Activated T-cell treated with anti-CD3 and anti-CD28 coated beads for 48 hours (primary cell): ENCODE measurements around the gene HEMK1.
A peak's percentile ranks its signal among the peaks of the same experiment; 100 is the strongest.

ENCODE experiments used
- DNase-seq: peaks from one replicate; pipeline ENCODE4 v3.0.0-alpha.2; 2020; ENCODE audit warnings: low read depth

The HEMK1 gene

DNA sequence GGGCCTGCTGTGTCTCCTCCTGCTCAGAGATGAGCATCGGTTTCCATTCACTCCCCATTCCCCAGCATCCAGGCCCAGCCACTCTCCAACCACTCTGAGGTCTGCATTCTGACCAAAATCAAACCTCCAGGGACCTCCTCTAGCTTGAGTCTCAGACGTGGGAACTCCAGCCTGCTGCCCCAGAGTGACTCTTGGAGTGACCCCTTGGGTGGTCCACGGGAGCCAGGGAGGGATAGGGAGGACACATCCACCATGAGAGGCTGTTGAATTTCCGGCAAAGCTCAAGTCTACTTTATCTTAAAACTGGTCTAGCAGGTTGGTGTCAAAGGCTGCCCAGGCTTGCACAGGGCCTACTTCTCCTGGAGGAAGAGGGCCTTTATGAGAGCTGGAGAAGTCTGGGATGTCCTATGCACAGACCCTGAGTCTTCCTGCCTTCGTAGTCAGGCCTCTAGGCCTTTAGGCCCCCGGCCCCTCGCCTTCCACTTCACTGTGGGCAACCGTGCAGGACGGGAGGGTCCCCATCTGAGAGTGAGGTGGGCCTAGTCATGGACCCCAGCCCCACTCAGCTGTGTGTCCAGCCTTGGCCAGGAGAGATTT, 33.4 kb downstream of the HEMK1 start:
- DNase-seq: no peak

DNA sequence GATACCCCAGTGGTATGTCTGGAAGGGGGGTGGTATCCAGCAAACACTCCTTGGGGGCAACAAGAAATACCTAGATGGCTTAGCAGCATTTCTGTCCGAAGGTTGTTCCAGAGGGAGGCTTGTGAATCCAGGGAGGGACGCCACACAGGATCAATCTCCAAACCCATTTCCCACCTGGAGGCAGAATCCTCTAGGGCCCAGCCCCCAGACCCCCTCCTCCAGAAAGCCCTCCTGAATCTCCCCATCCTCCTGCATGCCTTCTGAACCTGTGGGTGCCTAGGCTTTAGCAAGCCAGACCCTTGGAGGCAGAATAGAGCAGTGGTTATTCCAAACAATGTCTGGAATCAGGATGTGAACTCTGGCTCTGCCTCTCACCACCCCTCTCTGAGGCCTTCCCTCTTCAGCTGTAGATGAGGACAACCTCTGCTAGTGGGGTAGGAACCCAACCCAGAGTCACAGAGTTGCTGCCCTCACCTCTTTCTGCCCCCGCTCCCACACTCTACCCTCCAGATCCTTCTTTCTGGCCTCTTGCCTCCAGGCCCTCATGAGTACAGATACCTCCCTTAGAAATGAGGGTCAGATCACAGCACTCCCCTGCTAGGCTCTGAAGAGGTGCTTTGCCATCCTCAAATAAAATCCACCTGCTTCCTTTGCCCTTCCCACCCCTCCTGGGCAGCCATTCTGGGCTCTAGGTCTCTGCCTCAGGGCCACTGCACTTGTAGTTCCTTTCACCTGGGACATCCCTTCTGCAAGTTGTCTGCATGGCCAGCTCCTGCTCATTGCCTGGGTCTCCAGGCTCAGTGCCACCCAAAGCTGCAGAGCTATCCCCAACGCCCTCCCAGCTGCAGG, 34.2 kb downstream of the HEMK1 start:
- no peak for DNase-seq

DNA sequence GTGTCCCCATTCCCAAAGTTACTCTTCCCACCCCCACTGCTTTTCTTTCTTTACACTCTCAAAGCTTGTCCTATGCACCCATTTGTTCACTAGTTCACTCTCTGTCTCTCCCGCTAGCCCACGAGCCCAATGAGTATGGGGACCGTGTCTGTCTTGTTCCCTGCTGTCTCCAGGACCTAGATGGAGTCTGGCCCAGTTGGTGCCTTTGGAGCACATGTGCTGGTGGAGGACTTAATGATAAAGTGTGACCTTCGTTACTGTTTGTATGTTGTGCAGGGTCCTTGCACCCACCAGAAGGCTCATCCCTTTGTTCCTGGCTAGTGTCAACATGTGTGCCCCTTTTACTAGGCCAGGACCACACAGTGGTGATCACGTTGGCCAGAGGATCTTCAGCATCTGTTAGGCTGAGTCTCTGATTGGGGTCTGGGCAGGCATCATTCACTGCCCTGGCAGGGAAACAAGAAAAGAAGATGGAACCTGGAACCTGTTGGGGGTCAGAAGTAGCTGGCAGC, 34.8 kb downstream of the HEMK1 start:
- no peak for DNase-seq

DNA sequence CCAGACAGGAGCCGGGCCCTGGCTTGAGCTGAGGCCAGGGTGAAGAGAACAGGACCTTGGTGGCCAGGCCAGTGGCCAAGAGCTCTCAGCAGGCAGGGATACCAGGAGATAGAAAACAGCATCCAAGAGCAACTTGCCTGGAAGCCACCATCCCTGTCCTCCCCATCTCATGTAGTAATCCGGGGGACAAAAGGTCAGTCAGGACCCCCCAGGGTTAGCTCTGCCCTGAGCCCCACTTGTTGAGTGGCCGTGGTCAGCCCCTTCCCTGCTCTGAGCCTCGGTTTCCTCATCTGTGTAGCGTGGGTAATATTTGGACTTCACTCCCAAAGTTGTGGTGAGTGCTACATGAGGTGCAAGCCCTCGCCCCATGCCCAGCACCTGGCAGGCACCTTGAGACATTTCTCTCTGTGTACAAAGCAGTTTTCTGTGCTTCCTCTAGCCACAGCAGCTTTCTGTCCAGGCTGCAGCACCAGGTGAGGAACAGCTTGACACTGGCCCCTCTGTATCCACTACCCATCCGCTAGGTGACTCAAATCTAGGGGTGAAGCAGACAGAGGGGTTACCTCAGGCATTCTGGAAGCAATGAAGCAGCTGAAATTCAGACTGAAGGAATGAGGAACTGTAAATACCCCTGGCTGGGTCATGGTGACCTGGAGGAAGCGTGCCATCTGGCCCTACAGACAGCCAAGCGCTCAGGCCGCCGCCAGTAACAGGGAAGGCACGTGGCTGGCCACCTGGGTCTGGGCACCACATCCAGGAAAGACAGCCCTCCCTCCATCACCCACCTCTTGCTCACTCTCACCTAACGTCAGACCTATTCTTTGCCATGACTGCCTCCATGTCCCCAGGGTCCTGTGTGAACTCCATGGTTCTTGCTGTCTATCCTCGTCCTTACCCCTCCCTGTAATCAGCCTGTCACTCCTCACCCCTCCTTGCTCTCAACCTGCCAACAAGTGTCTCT, 35.6 kb downstream of the HEMK1 start:
- DNase-seq: no peak

DNA sequence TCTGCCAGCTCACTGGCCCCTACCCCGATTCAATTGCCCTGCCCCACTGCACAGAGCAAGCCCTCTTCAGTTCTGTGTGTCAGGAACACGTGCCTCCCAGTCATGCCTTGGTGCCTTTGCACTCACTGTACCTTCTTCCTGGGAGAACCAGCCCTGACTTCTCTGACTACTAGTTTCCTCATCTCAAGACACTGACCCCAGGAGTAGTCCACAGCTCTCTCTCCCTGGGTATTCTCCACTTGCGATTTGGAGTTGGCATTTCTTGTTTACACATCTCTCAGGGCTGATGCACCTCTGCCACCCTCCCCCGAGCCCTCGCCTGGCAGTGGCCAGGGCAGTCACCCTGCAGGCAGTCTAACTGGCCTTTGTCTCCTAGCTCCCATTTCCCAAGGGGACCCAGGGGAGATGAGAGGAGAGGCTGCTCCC, 36.6 kb downstream of the HEMK1 start:
- no peak for DNase-seq

DNA sequence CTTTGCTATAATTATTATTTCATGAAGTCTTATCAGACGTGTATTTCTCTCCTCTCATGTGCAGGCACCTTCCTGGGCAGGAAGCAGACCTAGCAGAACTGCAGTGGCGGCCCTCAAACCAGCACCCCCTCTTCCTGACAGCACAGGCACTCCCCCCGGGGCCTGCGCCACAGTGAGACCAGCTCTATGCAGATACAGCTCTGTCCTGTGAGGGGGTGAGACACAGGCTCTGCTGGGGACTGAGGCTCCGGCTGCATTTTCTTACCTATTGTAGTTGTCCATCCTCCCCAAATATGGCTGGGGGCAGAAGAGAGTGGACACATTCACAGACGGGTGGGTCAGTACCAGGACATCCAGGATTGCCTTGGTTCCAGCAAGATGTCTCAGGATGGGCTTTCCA, 37.3 kb downstream of the HEMK1 start:
- no peak for DNase-seq

DNA sequence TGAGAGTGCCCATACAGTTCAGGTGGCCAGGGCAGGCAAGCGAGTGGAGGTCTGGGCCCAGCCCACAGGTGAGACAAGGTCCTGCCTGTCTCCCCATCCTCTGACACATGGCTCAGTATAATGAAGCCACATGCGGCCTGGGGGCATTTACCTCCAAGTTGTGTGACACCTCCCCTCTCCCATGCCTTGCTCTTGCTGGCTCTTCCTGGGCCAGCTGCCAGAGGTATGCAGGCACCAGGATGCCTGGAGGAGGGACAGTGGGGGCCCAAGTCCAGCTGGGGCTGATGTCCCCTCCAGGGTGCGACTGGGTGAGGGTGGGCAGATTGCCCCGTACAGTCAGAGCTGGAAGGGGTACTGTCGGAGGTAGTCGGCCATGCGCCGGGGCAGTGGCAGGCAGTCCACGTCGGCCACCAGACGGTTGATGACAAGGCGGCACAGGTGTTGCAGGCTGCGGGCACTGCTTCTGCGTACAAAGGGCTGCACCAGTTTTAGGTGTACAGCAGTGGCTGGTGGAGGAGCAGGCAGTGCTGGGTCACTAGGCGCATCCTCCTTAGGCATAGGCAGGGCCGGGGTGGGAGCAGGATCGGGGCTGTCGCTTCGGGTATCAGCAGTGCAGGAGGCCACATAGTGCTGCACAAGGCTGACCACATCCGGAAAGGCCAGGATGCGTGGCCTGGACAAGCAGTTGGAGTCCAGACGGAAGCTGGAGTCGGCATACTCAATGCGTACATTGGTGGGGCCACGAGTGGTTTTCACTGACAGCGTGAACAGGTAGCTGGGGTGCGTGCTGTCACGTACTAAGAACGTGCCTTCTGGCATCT, 38.2 kb downstream of the HEMK1 start:
- no peak for DNase-seq

DNA sequence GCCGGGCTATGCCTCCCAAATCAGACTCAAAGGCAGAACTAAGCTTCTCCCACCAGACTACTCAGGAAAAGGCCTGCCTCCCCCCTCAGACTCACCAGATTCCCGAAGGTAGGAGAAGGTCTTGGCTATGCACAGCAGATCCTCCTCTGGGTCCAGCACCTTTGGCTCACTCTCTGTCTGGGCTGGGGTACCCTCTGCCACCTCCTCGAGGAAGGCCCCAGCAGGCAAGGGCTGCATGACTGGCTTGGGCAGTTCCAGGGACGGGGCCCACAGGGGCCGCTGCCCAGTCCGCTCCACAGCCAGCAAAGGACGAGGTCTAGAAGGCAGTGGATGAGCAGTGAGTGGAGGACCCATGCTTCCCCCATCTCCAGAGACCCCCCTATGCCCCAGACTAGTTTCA, 39.0 kb downstream of the HEMK1 start:
- DNase-seq: no peak

DNA sequence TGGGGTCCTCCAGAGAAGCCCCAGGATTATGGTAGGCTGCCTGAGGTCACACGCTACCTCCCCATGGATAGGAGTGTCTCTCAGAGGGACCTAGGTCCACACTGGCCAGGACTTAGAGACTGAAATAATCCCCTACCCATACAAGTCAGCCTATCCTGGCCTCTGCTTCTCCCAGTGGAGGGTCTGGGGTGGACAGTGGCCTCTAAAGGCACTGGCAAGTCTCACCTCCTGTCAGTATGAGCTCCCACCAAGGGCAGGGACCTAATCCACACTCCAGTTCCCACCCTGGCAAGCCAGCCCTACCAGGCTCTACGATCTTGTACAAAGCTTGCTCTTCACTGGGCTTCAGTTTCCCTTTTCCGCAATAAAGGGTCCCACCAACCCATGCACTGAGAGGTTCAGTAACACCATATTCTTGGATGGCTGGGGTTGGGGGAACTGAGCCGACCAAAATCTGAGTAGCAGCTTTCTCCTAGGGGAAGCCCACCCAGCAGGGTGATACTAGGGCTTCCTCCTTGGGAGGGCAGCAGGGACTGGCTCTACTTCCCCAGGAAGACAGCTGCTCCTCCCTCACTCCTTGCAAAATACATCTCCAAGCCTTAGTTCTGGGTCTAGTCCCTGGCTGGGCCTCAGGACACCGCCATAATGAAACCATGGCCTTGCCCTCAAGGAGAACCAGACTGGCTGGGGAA, 39.9 kb downstream of the HEMK1 start:
- DNase-seq: no peak

DNA sequence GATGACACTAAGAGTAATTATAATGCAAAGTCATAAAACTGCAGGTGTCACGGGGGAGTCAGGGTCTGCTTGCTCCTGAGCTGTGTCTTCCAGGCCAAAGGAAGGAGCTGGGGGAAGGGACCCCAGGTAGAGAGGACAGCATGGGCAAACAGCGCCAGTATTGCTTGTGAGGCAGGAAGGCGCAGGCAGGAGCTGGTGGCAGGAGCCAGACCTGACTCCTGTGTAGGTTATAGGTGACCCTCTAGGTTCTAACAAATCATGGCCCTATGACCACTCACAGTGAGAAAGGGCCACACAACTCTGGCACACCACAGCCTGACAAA, 40.4 kb downstream of the HEMK1 start:
- no peak for DNase-seq

DNA sequence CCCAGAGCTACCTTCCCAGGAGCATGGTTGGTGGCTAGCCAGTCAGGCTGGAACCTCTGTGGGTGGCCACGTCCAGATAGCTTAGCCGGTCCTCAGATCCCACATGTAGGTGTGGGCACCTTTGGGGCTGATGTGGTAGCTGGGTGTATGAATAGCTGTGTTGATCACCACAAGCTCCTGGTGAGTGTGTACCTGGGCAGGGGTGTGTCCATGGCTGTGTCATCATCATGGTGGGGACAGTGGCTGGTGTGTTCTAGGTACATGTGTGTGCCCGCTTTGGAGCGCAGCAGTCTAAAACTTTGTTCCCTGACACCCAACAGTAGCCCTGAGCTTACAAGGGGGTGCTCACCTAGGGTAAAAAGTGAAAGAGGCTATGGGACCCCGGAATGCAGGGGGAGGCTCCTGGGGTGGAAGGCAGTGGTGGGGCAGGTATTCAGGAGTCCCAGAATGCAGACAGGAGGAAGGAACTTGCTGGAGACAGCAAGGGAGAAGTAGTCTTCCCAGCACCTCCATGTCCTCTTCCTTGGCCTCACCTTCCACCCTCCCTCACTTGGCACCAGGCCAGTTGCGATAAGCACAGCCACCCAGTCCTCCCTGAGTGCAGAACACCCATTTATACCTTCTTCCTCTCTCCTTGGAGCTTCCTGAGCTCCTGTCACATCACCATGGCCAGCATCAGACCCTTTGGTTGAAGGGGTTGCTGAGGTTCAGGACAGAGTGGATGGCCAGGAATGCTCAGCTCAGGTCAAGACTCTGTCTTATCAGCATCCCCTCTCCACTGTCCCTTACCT, 41.1 kb downstream of the HEMK1 start:
- DNase-seq: no peak

DNA sequence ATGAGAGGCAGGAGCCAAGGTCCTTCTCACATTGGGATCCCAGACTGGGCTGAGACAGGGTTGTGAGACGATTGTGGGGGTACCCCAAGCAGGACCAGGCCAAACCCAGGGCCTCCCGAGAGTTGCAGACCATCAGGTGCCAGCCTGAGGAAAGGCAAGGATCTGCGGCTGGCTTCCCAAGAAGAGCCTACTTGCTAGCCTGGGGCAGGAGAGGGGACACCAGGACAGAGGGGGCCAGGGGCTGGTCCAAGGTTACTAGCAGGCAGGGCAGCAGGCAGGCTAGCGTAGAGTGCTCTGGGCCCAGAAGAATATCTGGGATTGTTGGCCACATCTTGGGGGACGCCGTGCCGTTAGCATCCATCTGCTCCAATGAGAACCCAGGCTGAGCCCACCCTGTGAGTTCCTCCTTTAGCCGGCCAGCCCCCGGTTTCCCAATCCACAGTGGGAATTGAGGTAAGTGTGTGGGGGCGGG, 41.7 kb downstream of the HEMK1 start:
- no peak for DNase-seq

DNA sequence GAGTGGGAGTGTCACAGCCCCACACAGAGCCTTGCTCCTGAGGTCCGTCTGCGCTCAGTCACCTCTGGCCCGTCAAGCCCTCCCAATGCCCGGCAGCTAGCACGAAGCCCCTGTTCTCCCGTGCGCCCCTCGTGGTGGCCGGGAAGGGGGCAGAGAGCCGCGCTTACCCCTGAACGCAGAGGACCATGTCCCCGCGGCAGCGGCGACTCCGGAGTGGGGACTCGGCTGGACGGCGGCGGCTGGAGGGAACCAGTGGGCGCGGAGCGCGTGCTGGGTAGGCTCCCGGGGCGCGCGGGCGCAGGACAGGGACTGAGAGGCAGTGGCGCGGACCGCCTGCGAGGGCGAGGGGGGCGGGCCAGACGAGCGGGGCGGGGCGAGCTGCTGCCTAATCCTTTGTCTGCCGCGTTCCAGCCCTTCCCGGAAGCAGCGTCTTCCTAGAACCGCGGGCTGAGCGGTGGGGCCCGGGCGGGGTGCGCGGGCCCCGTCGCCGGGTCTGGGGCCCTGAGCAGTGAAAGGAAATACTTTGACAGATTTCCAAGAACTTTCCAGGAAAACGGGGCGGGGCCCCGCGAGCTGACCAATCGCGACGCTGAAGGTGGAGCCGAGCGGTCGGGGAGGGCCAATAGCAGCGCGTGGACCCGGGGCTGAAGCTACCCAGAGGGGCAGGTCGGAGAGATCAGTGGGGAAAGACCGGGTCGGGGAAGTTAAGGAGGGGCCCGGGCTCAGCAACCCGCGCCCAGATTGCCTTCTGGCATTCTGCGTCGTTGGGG, 42.3 kb downstream of the HEMK1 start, which contains the start of gene CISH:
CISH (minus strand) TSS at position 311 of the 770 bp plus-strand sequence; CDS start at position 187, 124 bp downstream.
- DNase-seq: peak; percentile 98

DNA sequence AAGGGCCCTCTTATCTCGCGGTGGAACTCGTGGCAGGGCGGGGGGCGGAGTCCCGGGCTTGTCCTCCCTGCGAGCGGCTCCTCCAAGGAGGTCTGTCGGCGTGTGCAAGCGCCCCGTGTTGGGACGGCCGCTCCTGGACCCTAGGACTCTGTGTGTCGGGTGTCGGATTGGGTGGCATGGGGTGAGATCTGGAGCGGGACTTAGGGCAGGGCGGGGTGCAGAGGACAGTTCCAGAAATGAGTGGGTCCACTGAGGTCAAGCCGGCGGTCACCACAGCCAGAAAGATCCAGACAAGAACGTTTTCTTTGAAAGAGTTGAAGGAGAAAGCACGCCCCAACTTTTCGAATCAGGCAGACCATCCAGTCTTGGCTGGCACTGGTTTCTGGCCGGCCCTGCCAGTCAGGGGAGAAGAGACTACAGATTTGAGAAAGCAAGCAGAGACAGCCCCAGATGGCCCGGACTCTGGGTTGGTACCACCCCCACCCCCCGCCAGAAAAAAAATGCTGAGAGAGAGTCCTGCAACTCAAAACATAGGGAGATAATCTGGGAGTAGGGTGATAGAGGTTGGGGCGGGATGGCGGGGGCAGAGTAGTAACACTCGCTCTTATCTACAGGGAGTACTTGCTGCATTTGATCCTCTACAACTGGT, 43.0 kb downstream of the HEMK1 start:
- DNase-seq: no peak

DNA sequence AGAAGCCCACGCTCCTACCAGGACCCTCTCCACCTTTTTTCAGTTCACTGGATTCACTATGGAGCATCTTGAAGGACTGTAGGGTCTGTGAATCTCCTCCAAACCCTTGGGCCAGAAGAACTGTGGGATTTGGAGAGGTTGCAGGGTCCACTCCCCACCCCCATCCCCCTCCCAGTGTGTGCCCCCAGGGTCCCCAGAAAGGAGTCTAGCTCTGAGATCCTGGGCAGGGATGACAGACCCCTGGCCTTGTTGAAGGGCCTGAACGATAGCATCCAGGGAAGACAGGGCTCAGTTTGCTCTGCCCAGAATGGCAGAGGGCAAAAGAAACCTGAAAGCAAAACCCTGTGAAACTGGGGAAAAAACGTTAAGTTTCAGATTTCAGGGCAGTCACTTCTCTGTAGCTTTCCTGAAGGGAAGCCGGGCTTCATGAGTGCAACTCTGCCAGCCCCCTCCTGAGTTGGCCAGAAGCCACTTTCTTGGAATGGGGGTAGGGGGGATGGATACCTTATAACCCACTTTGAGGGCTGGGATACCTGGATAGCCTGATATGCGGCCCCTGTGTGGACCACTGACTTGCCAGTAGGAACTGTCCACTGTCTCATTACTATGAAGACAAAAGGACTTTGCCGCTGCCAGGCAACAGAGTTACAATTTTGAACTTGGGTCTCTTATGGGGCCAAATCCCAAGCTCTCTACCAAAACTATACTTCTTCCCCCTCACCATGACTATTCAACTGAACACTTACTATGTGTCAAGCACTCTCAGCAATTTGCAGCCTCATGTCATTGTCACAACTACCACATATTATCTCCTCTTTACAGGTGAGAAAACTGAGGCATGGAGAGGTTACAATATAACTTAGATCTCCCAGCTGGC, 43.9 kb downstream of the HEMK1 start:
- no peak for DNase-seq

DNA sequence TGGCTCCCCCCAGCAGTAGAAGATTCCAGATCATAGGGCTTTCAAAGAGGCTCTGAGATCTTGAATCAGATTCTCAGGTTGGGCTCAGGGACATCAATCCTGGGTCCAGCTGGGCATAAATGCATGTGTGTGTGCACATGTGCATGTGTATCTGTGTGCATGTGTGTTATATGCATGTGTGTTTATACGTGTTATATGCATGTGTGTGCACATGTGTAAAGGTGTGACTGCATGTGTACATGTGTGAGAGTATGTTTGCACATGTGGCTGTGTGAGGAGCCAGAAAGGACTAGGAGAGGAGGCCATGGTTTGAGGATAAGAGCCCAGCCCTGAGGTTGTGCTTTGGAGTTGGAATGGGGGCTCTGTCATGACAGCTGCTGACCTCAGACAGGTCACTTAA, 45.9 kb downstream of the HEMK1 start:
- no peak for DNase-seq

DNA sequence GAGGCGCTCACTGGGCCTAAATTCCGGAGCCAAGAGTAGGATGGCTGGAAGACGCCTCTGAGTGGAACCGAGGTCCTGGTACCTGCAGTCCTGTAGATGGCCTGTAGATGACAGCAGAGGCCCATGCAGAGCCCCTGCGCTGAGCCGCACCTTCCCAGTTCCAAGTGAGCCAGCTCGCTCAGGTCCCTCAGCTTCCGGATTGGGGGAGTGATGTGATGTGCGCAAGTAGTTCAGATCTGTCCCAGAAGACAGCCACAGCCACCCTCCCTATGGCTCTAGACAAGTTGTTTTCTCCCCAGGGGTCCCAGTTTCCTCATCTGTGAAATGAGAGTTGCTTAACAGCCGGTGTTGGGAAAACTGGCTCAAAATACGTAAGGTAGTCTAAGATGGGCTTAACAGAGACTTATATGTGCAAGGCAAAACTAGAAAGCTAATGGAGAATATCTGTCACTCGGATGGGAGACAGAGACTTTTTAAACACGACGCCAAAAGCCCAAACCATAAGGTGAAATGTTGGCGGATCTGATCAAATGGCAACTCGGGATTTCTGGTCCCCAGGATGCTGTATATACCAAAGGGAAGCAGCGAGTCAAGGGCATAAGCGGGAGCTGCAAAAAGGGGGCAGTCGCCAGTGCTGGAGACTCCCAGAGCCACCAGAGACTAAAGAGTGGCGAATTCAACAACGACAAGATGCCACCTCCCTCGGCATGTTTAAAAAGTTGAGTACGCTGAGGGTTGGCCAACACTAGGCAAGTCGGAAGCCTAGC, 46.9 kb downstream of the HEMK1 start:
- DNase-seq: peak; percentile 79
